ENCODE data around the gene EML5. TPM values are rescaled to one million over a fixed set of nuclear protein-coding genes. Genes with fewer than 3 reads are reported as not detected.
A peak's percentile ranks its signal among the peaks of the same experiment; 100 is the strongest.

Gene EML5
- 1.6 to 2.6 TPM (median 2.0 TPM) in 3 replicates for total RNA-seq

DNA sequence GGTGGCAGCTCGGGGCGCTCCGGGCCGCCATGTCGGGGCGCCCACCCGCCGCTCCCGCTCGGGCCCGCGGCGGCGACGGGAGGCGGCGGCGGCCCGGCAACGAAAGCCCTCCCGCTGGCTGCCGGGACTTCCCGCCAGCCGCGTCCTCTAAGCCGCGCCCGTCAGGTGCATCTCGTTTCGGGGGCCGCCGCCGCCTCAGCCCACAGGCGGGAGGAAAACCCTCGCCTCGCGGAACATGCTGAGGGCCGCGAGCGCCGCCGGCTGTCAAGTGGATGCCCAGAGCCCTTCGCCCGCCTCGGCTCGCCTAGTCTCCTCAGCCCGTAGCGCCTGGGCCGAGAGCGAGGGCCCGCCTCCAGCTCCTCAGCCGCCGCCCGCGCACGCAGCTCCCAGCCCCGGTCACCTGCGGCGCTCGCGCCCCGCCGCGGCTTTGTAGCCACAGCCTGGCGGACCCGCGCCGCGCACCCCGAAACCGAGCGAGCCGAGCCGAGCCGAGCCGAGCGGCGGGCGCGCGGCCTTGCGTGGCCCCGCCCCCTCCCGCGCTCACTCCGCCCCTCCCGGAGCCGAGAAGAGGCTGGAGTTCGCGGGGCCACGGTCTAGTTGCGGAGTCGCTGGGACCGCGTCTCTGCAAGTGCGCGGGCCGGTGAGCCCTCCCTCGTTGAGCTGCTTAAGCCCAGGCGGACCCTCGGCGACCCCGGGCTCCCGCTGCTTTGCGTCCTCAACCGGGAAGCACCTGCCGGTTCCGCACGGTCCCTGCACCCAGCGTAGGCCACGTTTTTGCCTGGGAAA lies at the start of gene EML5:
Gene EML5, minus strand, starts transcription at position 481 of the 786 bp plus-strand sequence. Its CDS starts 450 bp downstream, at position 31.
- peak within 1 kb of the TSS; percentile 71 for H3K4me3 Mint-ChIP-seq
- H3K36me3 Mint-ChIP-seq: no peaks in the 10 kb centered on the region
- H3K9me3 Mint-ChIP-seq: no peaks in the 10 kb centered on the region
- no peak within 1 kb of the TSS for H3K27ac Mint-ChIP-seq
- peaks cover 3% of the 10 kb centered on the region for H3K4me1 Mint-ChIP-seq
- peaks cover 69% of the 10 kb centered on the region for H3K27me3 Mint-ChIP-seq (ENCODE audit: low read depth)
- TF ChIP-seq, protein P1, sequence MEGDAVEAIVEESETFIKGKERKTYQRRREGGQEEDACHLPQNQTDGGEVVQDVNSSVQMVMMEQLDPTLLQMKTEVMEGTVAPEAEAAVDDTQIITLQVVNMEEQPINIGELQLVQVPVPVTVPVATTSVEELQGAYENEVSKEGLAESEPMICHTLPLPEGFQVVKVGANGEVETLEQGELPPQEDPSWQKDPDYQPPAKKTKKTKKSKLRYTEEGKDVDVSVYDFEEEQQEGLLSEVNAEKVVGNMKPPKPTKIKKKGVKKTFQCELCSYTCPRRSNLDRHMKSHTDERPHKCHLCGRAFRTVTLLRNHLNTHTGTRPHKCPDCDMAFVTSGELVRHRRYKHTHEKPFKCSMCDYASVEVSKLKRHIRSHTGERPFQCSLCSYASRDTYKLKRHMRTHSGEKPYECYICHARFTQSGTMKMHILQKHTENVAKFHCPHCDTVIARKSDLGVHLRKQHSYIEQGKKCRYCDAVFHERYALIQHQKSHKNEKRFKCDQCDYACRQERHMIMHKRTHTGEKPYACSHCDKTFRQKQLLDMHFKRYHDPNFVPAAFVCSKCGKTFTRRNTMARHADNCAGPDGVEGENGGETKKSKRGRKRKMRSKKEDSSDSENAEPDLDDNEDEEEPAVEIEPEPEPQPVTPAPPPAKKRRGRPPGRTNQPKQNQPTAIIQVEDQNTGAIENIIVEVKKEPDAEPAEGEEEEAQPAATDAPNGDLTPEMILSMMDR (IDR thresholded peaks at IDR 0.05; ENCODE audit: unreplicated experiment): peak; percentile 45
- peak; percentile 77 to 87 for DNase-seq (ENCODE audit: low spot score in 2 of 2, unreplicated experiment in 2 of 2)

DNA sequence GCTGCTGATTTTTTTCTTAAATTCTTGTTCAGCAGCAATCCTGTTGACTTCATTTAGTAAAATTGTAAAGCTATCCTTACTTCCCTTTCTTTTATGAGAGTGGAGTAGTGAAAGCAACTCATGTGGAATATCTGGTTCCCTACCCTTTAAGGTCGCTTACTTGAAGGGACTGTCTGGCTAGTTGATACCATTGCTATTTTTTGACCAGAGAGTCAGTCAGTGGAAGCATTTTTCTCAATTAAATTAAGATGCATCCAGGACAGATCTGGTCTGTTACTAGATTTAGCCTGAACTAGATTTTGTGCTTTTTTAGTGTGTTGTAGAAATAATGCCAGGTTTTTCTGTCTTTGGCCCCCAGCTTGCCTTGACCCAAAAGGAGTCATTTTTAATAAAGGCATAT lies 49.7 kb upstream of the EML5 start:
- no peak for DNase-seq (ENCODE audit: low spot score in 2 of 2, unreplicated experiment in 2 of 2)
- Mint-ChIP-seq H3K4me1 (peaks cover 16% of the 10 kb centered on the region), H3K4me3 (no peak overlapping the region), H3K36me3 (peaks cover 6% of the 10 kb centered on the region), H3K27me3 (ENCODE audit: low read depth) (no peaks in the 10 kb centered on the region), H3K9me3 (no peaks in the 10 kb centered on the region), H3K27ac (no peak overlapping the region)
- TF ChIP-seq, protein P1 (IDR thresholded peaks at IDR 0.05; ENCODE audit: unreplicated experiment): no peak

DNA sequence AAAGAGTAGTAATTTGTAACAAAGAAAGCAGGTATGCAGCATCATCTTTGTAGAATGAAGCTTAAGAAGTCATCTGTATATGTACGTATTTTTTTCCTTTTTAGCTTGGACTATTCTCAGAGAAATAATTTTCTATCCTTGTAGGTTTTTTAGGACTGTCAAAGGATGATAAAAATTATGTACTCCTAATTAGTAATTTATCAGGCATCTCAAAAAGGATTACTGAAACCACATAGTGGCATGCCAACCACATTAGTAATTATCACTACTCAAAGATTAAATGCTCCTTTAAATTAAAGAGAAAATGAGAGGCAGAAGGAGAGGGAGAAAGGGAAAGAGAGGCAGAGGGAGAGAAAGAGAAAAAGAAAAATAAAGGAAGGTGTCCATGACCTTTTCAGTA lies 49.0 kb upstream of the EML5 start:
- Mint-ChIP-seq H3K4me1 (peaks cover 20% of the 10 kb centered on the region), H3K36me3 (peaks cover 9% of the 10 kb centered on the region), H3K4me3 (no peak overlapping the region), H3K27ac (no peak overlapping the region), H3K27me3 (ENCODE audit: low read depth) (no peaks in the 10 kb centered on the region), H3K9me3 (no peaks in the 10 kb centered on the region)
- TF ChIP-seq, protein P1 (IDR thresholded peaks at IDR 0.05; ENCODE audit: unreplicated experiment): no peak
- DNase-seq (ENCODE audit: low spot score in 2 of 2, unreplicated experiment in 2 of 2): no peak

DNA sequence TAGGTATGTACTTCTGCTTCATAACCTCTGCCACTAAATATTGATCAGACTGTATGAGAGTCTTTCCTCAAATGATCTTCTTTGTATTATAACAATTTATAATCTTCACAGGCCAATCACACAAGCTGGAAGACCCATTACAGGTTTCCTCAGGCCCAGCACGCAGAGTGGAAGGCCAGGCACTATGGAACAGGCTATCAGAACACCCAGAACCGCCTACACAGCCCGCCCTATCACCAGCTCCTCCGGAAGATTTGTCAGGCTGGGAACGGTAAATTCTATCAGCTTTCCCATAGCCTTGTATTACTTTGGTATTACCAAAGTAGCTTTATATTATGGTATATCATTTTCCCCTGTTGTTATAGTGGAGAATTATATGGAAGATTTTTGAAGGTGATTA lies 48.2 kb upstream of the EML5 start:
- TF ChIP-seq, protein P1 (IDR thresholded peaks at IDR 0.05; ENCODE audit: unreplicated experiment): no peak
- Mint-ChIP-seq H3K27me3 (ENCODE audit: low read depth) (no peaks in the 10 kb centered on the region), H3K9me3 (no peaks in the 10 kb centered on the region), H3K4me3 (no peak overlapping the region), H3K36me3 (peaks cover 9% of the 10 kb centered on the region), H3K27ac (no peak overlapping the region), H3K4me1 (peaks cover 20% of the 10 kb centered on the region)
- DNase-seq (ENCODE audit: low spot score in 2 of 2, unreplicated experiment in 2 of 2): no peak

DNA sequence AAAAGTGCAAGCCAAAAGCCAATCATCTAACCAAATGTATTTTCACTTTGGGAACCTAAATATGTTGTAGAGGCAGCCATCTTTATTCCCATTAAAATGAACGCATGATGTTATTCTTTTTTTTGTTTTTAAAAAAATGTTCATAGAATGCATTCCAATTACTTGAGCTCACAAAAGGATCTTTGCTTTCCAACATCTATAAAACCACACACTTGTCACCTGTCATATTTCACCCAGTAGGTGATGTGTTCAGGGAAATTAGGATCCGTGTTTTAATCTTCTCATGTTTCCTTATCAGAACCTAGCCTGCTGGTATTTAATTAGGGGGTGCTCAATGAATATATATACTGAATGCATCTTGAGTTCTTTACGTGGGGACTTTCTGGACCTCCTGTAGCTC lies 45.3 kb upstream of the EML5 start:
- peaks cover 40% of the 10 kb centered on the region for H3K4me1 Mint-ChIP-seq
- peaks cover 7% of the 10 kb centered on the region for H3K36me3 Mint-ChIP-seq
- H3K4me3 Mint-ChIP-seq: no peak overlapping the region
- TF ChIP-seq, protein P1 (IDR thresholded peaks at IDR 0.05; ENCODE audit: unreplicated experiment): no peak
- H3K27ac Mint-ChIP-seq: peak overlapping the region; percentile 51
- no peak for DNase-seq (ENCODE audit: low spot score in 2 of 2, unreplicated experiment in 2 of 2)
- no peaks in the 10 kb centered on the region for H3K27me3 Mint-ChIP-seq (ENCODE audit: low read depth)
- no peaks in the 10 kb centered on the region for H3K9me3 Mint-ChIP-seq
